ENCODE results near the gene SAV1.
"Not testable (repeated sequence)": the region's sequence is repeated elsewhere in the genome, so short reads cannot be mapped to it uniquely, and the experiment has no call there.

Gene SAV1

DNA sequence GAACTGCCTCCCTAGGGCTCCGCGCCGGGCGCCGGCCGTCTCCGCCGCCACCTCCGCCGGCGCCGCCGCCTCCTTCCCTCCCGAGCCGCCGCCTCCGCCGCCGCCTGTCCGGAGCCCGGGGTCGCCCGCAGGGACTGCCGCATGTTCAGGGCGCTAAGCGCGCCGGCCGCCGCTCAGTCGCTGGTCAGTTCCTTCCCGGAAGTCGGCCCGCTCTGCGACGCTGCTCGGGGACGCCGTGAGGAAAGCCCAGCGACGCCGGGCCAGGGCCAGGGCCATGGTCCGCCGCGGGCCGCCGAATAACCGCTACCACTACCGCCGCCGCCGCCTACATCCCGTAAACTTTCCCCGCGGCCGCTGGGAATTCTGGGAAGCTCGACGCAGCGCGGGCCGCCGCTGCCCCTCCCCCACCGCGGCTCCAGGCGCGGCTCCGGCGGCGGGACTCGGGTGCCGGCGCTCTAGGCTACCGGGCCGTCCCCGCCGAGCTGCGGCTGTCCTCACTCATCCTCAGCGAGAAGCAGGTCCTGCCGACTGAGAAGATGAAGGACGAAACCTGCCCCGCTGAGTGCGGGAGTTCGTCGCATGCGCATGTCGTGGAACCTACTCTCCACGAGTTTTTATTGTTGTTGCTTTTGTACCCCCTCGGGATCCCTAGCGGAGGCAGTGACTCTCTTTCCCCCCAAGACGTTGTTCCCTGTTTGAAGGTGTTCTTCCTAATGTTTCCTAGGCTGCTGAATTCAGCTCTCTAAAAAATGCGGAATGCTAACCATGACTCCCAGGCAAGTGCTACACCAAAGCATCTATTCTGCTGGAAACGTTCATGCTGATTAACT, at the start of gene SAV1:
Gene SAV1, minus strand, starts transcription at position 311 of the 830 bp plus-strand sequence. CDS start 339 bp downstream, outside the sequence.
- DNase-seq: peak; percentile 62

DNA sequence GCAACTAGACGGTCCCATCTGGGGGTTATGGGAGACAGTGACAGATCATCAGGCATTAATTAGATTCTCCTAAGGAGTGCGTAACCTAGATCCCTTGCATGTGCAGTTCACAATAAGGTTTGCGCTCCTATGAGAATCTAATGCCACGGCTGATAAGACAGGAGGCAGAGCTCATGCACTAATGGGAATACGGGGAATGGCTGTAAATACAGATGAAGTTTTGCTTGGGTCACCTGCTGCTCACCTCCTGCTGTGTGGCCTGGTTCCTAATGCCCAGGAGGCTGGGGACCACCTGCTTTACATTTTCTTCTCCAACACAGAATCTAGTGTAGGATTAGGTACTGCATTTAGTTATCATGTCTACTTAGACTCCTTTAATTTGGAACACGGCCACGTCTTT, 49.7 kb upstream of the SAV1 start:
- no peak for DNase-seq

DNA sequence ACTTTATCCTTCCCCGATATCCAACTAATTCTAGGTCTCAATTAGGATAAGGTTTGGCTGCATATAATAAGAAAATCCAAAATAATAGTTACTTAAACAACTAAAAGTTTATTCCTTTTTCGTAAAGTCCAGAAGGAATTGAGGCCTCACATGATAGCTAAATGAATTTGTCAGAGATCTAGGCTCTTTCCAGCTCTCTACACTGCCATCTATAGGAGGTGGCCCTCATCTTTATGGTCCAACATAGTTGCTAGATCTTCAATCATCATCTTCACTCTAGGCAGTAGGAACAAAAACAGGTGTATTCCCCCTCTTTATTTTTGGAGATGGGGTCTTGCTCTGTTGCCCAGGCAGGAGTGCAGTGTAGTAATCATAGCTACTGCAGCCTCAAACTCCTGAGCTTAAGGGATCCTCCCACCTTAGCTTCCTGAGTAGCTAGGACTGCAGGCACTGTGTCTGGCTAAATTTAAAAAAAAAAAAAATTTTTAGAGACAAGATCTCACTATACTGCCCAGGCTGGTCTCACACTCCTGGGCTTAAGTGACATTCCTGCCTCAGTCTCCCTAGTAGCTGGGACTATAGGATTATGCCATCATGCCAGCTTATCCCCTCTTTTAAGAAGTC, 46.5 kb upstream of the SAV1 start:
- no peak for DNase-seq

DNA sequence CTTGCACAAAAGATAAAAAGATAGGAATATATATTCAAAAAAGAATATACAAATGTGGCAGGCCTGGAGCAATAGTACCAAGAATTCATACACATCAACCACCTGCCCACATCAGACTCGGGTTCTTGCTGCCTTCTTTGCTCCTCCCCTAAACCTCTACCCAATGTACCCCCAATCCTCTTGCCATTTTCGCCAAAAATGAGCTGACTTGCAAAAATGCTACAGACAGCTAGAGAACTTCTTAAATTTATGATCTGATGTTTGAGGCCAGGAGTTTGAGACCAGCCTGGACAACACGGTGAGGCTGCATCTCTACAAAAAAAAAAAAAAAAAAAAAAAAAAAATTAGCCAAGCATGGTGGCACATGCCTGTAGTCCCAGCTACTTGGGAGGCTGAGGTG, 42.9 kb upstream of the SAV1 start:
- no peak for DNase-seq

DNA sequence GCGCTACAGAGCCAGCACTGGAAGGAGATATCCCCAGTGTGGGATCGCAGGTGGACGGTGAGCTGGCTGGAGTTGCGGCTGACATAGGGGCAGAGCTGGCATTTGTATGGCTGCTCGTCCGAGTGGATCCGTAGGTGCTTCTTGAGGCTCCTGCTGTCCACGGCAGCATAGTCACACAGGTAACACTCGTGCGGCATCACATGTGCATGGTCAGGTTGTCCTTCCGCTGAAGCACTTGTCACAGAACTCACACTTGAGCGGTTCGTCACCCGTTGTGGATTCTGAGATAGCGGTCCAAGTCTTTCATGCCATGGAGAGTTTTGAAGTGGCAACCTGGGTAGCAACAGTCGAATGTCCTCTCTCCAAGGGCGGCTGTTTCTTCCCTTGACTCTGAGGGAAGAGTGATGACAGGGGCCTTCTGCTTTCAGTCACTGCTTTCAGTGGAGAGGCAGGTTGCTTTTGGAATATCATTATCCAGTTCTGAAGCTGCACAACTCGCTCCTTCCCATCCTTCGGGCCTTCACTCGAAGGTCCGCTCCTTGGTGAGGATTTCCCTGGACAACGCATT, 37.0 kb upstream of the SAV1 start:
- no peak for DNase-seq

DNA sequence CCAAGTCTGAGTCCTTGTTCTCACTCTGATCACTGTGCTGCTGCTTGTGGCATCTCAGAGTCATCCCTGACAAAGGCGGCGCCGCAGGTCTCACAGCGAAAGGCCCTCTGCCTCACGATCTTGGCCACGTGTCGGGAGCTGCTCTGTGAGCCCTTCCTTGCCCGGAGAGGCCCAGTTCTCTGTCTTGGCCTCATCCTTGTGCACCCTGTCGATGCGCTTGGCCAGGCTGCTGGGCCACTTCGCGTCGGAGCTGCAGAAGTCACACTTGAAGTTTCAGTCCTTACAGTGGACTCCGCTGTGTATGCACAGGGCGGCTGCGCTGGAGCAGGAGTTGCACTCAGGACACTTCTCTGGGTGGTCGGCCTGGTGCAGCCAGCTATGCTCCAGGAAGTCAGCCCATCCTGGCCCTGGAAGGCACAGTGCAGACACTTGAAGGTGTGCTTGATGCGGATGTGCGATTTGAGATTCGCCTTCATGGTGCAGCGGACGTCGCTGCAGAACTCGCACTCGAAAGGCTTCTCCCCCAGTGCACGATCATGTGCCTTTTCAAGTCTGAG, 36.4 kb upstream of the SAV1 start:
- DNase-seq: no peak

DNA sequence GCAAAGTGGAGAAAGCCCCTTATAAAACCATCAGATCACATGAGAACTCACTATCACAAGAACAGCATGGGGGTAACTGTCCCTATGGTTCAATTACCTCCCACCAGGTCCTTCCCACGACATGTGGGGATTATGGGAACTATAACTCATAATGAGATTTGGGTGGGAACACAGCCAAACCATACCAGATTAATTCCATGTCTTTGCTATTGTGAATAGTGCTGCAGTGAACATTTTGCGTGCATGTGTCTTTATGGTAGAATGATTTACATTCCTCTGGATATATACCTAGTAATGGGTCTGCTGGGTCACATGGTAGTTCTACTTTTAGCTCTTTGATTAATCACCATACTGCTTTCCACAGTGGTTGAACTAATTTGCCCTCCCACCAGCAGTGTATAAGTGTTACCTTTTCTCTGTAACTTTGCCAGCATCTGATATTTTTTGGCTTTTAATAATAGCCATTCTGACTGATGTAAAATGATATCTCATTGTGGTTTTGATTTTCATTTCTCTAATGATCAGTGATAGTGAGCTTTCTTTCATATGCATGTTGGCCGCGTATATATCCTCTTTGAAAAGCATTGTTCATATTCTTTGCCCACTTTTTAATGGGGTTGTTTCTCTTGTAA, 29.7 kb upstream of the SAV1 start:
- DNase-seq: no peak

DNA sequence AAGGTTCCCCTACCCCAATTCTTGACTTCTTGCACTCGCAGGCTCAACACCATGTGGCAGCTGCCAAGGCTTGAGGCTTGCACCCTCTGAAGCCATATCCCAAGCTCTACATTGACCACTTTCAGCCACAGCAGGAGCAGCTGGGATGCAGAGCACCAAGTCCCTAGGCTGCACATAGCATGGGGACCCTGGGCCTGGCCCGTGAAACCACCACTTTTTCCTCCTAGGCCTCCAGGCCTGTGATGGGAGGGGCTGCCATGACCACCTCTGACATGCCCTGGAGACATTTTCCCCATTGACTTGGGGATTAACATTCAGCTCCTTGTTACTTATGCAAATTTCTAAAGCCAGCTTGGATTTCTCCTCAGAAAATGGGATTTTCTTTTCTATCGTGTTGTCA, 26.2 kb upstream of the SAV1 start:
- DNase-seq: not testable (repeated sequence)

DNA sequence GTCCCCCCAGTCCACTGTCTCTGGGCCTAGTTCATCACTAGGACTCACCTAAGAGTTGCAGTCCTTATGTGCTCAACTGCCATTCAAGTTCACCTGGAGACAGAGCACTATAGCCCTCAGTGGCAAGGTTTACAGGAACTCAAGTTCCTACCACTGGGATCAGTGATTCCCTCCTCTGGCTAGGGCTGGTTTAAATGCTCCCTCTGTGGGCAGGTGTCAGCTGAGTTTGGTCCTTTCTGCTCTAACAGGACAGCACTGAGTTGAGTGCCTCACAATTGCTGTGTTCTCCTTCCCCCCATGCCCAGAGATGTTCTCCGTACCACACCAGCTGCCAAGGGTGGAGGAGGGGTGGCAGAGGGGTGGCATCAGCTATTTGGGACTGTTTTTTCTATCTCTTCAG, 20.8 kb upstream of the SAV1 start:
- DNase-seq: no peak

DNA sequence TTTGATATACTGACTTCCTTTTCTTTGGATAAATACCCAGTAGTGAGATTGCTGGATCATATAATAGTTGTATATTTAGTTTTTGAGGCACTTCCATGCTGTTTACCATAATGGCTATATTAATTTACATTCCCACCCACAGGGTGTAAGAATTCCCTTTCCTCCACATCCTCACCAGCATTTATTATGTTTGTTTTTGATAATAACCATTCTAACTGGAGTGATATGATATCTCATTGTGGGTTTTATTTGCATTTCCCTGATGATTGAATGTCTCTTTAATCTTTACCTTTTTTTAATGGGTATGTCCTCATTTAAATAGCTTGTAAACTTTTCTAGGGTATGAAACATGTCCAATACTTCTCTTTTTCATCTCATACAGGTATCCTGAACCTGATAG, 11.6 kb upstream of the SAV1 start:
- no peak for DNase-seq

DNA sequence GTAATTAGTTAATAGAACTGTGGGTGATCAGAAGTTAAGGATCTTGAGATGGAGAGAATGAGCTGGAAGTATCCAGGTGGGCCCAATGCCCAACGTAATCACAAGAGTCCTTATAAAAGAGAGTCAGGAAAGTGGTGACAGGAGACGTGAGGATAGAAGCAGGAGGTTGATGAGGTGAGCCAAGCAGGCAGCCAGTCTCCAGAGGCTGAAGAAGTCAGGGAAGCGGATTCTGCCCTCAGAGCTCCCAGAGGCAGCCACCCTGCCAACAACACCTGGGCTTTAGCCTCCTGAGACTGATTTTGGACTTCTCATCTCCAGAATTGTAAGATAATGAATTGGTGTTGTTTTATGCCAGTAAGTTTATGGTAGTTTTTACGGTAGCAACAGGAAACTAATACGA, 10.1 kb upstream of the SAV1 start:
- no peak for DNase-seq

DNA sequence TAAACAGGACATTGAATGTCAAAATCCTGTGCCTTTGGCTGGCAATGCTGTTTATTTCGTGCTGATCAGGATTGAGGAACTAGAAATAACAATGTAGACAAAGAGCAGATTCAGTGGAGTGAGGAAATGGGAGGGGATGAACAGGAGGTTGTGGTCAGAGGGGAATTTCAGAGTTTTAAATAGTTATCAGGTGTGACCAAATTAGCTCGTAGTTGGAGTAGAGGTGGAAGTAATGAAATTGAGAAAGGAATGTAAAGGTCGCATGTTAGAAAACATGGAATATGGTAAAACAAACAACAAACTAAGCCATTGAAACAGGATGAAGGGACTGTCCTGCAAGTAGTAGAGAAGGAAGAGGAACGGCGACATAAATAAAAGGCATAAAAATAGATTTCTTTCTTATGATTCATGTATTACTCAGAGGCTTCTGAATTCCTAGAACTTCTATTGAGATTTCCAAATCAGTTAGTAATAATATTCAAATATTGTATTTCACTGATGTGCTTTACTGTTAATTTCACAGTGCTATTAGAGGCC, 9.5 kb upstream of the SAV1 start:
- no peak for DNase-seq

DNA sequence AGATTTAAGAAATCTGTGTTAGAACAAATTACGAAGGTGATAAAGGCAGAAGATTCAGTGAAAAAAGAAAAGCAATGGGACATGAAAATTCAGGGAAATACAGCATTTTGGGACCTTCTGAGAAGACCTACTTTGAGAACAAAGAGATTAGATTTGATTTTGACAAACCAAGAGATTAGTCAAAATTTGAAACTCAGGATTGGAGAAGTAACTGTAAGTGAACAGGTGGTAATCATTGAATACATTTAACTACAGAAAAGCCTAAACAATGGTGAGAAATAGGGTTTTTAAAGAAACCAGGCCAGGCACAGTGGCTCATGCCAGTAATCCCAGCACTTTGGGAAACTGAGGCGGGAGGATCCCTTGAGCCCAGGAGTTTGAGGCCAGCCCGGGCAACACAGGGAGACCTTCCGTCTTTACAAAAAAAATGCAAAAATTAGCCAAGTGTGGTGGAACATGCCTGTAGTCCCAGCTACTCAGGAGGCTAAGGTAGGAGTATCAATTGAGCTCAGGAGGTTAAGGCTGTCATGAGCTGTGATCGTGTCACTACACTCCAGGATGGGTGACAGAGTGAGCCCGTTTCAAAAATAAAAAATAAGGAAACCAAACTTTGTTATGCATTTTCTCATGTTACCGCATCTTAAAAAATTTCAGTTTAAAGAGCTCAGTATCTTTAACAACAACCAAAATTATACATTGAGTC, 8.9 kb upstream of the SAV1 start:
- DNase-seq: no peak

DNA sequence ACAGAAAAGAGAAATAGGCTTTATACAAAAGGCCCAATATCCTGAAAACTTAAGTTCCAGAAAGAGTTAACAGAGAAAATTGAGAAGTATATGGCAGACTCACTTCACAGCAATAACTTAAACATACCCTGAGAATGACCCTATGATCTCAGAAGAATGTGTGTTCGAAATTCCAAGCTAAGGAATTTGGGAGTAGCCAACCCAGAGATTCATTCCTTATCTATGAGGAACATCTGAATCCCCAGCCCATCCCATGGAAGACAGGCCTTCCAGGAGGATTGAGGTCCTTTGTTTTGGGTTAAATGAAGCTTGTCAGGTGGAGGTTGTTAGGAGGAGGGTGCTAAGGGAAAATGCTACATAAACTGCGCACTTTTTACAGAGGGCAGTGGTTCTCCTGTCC, 7.5 kb upstream of the SAV1 start:
- DNase-seq: no peak

DNA sequence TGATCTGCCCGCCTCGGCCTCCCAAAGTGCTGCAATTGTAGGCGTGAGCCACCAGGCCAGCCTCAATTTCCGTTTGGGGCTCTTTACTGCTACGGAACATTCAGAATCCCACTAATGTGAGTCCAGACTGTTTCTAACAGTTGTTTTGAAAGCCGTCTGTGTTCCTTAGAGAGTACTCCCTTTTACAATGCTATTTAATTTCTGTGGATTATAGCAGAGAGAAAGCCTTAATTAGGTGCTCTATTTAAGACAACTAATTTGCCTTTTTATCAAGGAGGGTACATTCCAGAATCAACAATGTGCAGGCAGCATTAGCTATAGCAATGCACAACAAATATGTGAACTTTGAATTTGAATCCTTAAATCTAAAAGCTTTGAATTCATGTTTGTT, 2.8 kb upstream of the SAV1 start:
- DNase-seq: peak; percentile 5

DNA sequence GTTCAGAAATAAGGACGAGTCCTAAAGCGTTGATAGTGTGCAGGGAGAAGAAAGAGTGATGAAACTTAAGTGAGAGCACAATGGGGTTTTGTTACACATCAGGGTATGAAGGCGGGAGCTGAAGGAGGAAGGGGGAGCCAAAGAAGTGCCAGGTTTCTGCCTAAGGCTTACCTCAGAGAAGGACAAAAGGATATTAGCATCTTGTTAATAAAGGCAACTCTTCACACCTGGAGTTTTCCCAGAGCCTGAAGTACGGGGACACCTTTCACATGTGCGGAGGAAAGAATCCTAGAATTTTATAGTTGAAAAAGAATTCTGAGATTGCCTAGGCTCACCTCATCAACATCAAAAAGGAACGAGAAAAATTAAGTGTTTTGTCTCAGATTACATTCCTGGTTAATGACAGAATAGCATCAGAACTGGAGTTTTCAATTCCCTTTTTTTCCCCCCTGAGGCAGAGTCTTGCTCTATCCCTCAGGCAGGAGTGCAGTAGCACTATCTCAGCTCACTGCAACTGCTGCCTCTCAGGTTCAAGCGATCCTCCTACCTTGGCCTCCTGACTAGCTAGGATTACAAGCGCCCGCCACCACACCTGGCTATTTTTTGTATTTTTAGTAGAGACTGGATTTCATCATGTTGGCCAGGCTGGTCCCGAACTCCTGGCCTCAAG, 2.2 kb upstream of the SAV1 start:
- DNase-seq: no peak

DNA sequence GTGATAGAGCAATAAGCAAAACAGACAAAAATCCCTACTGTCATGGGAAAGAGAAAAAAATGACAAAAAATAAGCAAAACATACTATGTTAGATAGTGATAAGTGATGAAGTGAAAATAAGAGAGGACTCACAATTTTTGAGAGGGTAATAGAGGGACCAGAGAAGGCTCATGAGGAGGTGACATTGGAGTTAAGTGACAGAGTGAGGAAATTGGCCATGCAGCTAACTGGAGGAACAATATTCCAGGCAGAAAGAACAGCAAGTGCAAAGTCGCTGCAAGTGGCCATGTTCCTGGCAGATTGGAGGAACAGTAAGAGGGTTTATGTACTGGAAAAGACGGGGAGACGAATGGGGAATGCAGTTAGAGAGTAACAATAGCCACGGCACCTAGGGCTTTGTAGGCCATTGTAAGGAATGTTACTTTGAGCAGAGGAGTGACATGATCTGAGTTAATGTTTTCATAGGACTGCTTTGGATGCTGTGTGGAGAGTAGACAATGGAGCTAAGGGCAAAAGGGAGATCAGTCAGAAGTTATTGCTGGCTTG, 1.4 kb upstream of the SAV1 start:
- no peak for DNase-seq

DNA sequence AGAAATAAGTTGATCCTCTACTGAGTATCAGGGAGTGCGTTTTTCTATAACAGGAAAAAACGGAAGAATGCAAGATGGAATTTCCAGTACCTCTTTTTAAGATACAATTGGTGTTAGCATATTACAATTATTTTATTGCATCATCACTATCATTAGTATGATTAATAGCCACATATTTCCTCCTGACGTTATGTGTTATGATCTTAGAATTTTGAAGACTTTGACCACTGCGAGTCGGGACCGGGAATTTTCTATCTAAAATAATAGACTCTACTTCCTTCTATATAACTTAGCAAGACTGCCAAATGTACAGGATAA, 679 bp upstream of the SAV1 start:
- no peak for DNase-seq

DNA sequence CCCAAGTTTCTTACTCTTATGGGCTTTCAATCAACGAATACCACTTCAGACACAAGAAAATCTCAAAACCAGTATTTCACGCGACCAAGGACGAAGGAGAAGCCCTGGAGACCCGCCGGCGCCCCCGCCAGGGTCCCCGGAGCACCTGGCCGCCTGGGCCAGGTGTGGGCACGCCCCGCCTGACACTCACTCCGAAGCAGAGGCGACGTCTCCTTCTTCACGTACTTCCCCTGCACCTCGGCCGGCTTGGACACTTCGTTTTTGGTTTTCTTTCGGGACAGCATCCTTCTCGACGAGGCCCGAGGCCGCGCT, 466 bp downstream of the SAV1 start:
- peak; percentile 3 for DNase-seq

DNA sequence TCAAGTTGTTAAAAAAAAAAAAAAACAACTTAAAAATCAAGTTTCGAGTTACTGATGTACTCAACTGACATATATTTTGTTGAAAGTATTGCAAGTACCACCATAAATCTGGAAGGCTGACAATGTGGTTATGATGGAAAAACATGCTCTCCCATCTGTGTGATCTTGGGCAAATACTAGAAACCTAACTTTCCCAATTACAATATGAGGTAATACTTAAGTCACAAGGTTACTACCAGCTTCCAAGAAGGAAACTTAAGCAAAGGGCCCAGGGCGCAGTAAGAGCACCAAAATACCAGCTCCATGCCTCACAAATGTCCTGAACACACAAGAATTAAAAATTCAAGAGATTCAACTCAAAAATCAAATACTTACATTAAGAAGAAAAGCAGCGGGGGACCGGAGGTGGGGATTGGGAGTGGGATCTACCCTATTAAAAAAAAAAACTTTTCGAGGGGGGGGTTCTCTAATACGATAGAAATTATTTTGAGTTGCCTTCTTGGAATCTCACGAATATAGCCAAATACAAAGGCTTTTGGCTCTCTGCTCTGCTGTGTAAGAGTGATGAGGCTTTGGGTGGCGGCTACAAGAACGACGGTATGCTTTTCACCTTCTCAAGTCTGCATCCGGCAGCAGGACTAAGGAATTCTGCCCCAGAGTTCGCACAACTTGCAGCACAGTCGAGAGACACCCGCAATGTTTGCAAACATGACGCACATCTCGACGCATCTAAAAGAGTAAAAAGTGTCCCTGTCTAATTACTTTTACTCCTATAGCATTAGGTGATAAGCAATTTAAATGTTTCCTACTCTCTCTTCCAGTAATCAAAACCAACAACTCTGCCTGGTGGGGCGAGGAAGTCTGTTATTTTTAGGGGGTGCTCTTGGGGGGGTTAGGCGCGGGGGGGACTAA, 1.1 kb downstream of the SAV1 start:
- no peak for DNase-seq

DNA sequence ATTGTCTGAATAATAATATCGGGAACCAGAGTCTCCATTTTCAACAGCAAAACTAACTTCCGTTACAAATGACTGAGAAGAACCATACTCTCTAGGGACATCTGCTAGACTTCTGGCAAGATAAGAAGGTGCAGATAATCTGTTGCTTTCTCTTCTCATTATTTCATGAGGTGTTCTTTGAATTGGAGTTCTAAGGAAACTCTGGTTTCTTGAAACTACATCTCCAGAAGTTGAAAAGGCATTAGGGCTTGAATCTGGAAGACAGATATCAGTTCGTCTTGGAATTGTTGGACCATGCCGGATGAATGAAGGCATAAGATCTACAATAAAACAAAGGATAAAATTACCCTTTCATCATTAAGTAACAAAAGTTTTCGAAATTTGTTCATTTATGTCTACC, 2.8 kb downstream of the SAV1 start:
- not testable (repeated sequence) for DNase-seq
